Keratinocyte (primary cell): Measurements from ENCODE around the gene SLC17A4. TPM values are rescaled to one million over a fixed set of nuclear protein-coding genes. Genes with fewer than 3 reads are reported as not detected.

Source experiments
- DNase-seq: peaks from one replicate; pipeline ENCODE4 v3.0.0-alpha.2; 2011; ENCODE audit warnings: low read depth, missing footprints, low spot score
- FAIRE-seq: peaks from 2 replicates; lab custom pipeline; 2011; peaks lifted over from hg19 to GRCh38; lab: Jason Lieb, UNC
- H2AFZ ChIP-seq: 2 replicates; pipeline ENCODE4 v1.6.0; 2012; ENCODE audit warnings: low read length, control low read depth, inconsistent platforms; ENCODE audit not compliant: control insufficient read depth
- H3K27ac ChIP-seq: 2 replicates; pipeline ENCODE4 v1.5.1; 2011; ENCODE audit warnings: low read length; ENCODE audit not compliant: control insufficient read depth, insufficient read depth
- H3K27me3 ChIP-seq: 3 replicates; pipeline ENCODE4 v1.6.0; 2011; ENCODE audit warnings: low read length; ENCODE audit not compliant: control insufficient read depth, insufficient read depth; ENCODE audit errors: extremely low read depth
- H3K36me3 ChIP-seq, 2 experiments: 2 replicates in 1 of 2; 3 replicates in 1 of 2; pipeline ENCODE4 v1.5.1; 2011; ENCODE audit warnings: low read length in 2 of 2, mild to moderate bottlenecking in 1 of 2; ENCODE audit not compliant: control insufficient read depth in 2 of 2, insufficient read depth in 2 of 2; ENCODE audit errors: extremely low read depth in 1 of 2
- H3K4me1 ChIP-seq: 3 replicates; pipeline ENCODE4 v1.5.1; 2011; ENCODE audit warnings: low read length; ENCODE audit not compliant: control insufficient read depth, insufficient read depth; ENCODE audit errors: extremely low read depth
- H3K4me2 ChIP-seq: 3 replicates; pipeline ENCODE4 v1.6.0; 2011; ENCODE audit warnings: low read depth, low read length; ENCODE audit not compliant: control insufficient read depth, insufficient read depth; ENCODE audit errors: extremely low read depth
- H3K4me3 ChIP-seq, 3 experiments: fragments of 200-600 bp in 1 of 3; sonication (generic) in 1 of 3; 2 replicates in 2 of 3; 3 replicates in 1 of 3; pipeline ENCODE4 v1.5.1; 2011 to 2016; ENCODE audit warnings: low read length in 3 of 3, mild to moderate bottlenecking in 3 of 3, control low read depth in 2 of 3, inconsistent platforms in 1 of 3, low read depth in 1 of 3, mixed read lengths in 1 of 3, mixed run types in 1 of 3, moderate library complexity in 1 of 3; ENCODE audit not compliant: control insufficient read depth in 2 of 3, insufficient read depth in 2 of 3; ENCODE audit errors: extremely low read depth in 1 of 3
- H3K79me2 ChIP-seq: 2 replicates; pipeline ENCODE4 v1.6.0; 2012; ENCODE audit warnings: low read length; ENCODE audit not compliant: control insufficient read depth, insufficient read depth
- H3K9ac ChIP-seq: 3 replicates; pipeline ENCODE4 v1.6.0; 2011; ENCODE audit warnings: low read length; ENCODE audit not compliant: control insufficient read depth, insufficient read depth; ENCODE audit errors: extremely low read depth
- H3K9me1 ChIP-seq: 3 replicates; pipeline ENCODE4 v1.6.0; 2011; ENCODE audit warnings: low read length; ENCODE audit not compliant: control insufficient read depth, insufficient read depth; ENCODE audit errors: extremely low read depth
- H3K9me3 ChIP-seq: 2 replicates; pipeline ENCODE4 v1.5.1; 2012; ENCODE audit warnings: low read depth, low read length; ENCODE audit not compliant: control insufficient read depth
- H4K20me1 ChIP-seq: 3 replicates; pipeline ENCODE4 v1.6.0; 2011; ENCODE audit warnings: low read length; ENCODE audit not compliant: control insufficient read depth, insufficient read depth; ENCODE audit errors: extremely low read depth
- EZH2 ChIP-seq: IDR thresholded peaks from one replicate; pipeline ENCODE4 v1.6.1; 2012; ENCODE audit warnings: inconsistent platforms, mild to moderate bottlenecking, low read length, moderate library complexity
- dilution Hi-C: fragments of 300-500 bp; cut with MboI; formaldehyde crosslinking; loops from one replicate; pipeline ENCODE4 v1.7.0; 2020; ENCODE audit warnings: low sequenced_read_pairs; ENCODE audit not compliant: extremely low pct_ligation_motif_present
- polyA plus RNA-seq, 5 experiments: library from polyadenylated mRNA; depleted of rRNA in 3 of 5; stranded (reverse) in 3 of 5; stranded (forward) in 1 of 5; unstranded in 1 of 5; fragments of >200 nt; gene quantifications; 1 replicate in 1 of 5; 2 replicates in 3 of 5; 3 replicates in 1 of 5; pipeline versions ENCODE4 v1.2.1 to v1.2.3, GENCODE V29; 2011 to 2012; ENCODE audit warnings: missing spikeins in 2 of 5, low read depth in 1 of 5, low replicate concordance in 1 of 5
- TF ChIP-seq, protein P1 (sequence below), 3 experiments: IDR thresholded peaks in 1 of 3; conservative IDR thresholded peaks in 1 of 3; optimal IDR thresholded peaks in 1 of 3; 2 replicates in 2 of 3; 3 replicates in 1 of 3; pipeline versions ENCODE3 to v1.5.1; 2011; ENCODE audit warnings: low read length in 3 of 3, mild to moderate bottlenecking in 3 of 3, moderate library complexity in 2 of 3, control low read depth in 1 of 3, inconsistent platforms in 1 of 3; ENCODE audit not compliant: insufficient read depth in 2 of 3; ENCODE audit errors: extremely low read depth in 1 of 3

SLC17A4 gene
- polyA plus RNA-seq, 1 donor (not counting 4 experiments of a cell fraction or from before 2014, with no cell fraction given): not detected

DNA sequence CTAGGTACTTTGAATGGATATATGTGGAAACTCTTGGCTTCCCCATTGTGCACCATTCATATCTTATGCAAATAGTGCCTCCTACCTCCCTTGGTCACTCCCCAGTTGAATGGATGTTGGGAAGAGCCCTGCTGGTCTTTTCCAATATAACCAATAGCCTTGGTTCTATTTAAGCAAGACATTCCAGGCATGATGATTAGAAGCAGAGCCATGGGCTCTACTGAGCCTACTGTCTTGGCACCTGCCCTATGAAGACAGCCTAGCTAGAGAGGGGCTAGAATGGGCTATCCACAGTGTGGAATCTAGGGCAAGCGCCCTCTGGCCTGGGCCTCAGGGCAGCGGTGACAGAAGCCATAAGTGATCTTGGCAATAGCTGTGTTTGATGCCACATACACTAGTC is 61.7 kb downstream of the SLC17A4 start:
- TF ChIP-seq EZH2: no peak
- TF ChIP-seq, protein P1, sequence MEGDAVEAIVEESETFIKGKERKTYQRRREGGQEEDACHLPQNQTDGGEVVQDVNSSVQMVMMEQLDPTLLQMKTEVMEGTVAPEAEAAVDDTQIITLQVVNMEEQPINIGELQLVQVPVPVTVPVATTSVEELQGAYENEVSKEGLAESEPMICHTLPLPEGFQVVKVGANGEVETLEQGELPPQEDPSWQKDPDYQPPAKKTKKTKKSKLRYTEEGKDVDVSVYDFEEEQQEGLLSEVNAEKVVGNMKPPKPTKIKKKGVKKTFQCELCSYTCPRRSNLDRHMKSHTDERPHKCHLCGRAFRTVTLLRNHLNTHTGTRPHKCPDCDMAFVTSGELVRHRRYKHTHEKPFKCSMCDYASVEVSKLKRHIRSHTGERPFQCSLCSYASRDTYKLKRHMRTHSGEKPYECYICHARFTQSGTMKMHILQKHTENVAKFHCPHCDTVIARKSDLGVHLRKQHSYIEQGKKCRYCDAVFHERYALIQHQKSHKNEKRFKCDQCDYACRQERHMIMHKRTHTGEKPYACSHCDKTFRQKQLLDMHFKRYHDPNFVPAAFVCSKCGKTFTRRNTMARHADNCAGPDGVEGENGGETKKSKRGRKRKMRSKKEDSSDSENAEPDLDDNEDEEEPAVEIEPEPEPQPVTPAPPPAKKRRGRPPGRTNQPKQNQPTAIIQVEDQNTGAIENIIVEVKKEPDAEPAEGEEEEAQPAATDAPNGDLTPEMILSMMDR (optimal IDR thresholded peaks at IDR 0.05 in 1 of 3, IDR thresholded peaks at IDR 0.05 in 1 of 3, conservative IDR thresholded peaks at IDR 0.05 in 1 of 3; ENCODE audit: extremely low read depth in 1 of 3, insufficient read depth in 2 of 3, low read length in 3 of 3): no peak

DNA sequence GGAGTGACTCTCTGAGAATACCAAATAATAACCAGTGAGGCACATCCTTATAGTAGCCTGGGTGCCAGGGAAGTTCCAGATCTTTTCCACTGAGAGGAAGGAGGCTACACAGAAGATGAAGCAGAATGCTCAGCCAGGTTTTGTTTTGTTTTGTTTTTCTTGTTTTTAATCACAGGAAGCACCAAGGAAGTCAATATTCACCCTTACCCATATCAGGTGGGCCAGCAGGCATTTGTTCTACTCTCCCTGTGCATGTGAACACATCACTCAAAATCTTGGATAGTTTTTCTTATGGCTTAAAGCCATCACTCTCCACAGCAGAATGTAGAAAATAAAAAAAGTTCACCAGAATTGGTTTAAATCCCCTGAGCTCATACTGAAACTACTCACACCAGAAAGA is 66.8 kb downstream of the SLC17A4 start:
- Histone ChIP-seq H2AFZ (no peak overlapping the region), H3K4me3 (no peak overlapping the region), H3K36me3 (no peaks in the 10 kb centered on the region), H3K4me2 (no peak overlapping the region), H3K9me3 (no peaks in the 10 kb centered on the region), H3K4me1 (no peaks in the 10 kb centered on the region), H3K79me2 (no peaks in the 10 kb centered on the region), H3K9me1 (no peaks in the 10 kb centered on the region), H3K9ac (no peak overlapping the region), H3K27ac (no peak overlapping the region), H3K27me3 (no peaks in the 10 kb centered on the region), H4K20me1 (no peaks in the 10 kb centered on the region)
- DNase-seq (no peak), FAIRE-seq (no peak)
- dilution Hi-C loops: no loop called here
- TF ChIP-seq, protein P1 (optimal IDR thresholded peaks at IDR 0.05 in 1 of 3, IDR thresholded peaks at IDR 0.05 in 1 of 3, conservative IDR thresholded peaks at IDR 0.05 in 1 of 3; ENCODE audit: extremely low read depth in 1 of 3, insufficient read depth in 2 of 3, low read length in 3 of 3): no peak
- no peak for TF ChIP-seq EZH2

More for the DNA sequence above, 61.7 kb downstream of the SLC17A4 start:
- Histone ChIP-seq H4K20me1 (no peaks in the 10 kb centered on the region), H3K4me2 (no peak overlapping the region), H3K9me1 (no peaks in the 10 kb centered on the region), H3K9me3 (no peaks in the 10 kb centered on the region), H3K4me1 (no peaks in the 10 kb centered on the region), H3K27ac (no peak overlapping the region), H3K9ac (no peak overlapping the region), H3K4me3 (no peak overlapping the region), H3K36me3 (no peaks in the 10 kb centered on the region), H2AFZ (no peak overlapping the region), H3K27me3 (no peaks in the 10 kb centered on the region), H3K79me2 (no peaks in the 10 kb centered on the region)
- dilution Hi-C loops: no loop called here
- DNase-seq (no peak), FAIRE-seq (no peak)
